HG03280 (cell line): Measurements from ENCODE around the gene SYNPR.

Source experiments
- ATAC-seq: cut with Tn5 transposase; IDR thresholded peaks from one replicate; pipeline ENCODE4 v1.9.1; 2021; ENCODE audit warnings: mild to moderate bottlenecking, moderate library complexity; ENCODE audit not compliant: unreplicated experiment

The SYNPR gene

DNA sequence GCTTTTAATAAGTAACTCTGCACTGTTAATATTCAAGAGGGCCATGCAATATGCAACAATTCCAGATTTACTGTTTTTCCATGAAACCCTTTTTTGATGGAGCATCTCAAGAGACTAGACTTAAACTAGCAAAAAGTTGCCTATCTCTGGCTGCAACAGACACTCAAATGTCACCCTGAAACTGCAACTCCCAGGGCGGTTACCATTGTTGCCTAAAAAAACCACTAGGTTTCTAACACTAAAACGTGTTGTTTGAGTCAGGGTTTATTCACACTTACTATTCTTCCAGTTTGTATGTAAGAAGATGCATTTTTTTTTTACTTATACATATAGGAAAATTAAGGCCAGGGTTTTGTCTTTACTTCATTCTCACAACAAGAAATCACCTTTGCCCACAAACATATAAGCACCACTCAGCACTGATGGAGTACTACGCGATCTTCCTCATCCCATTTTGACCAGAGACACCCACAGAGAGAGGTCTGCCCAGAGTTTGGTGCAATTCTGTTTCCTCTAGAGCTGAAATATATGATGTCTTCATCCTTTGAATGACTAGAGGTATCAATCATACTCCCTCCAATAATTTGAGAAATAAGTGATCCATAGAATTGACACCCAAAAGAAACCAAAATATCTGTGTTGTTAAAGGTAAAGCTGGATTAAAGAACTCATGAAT, 250.4 kb downstream of the SYNPR start:
- ATAC-seq = no peak

DNA sequence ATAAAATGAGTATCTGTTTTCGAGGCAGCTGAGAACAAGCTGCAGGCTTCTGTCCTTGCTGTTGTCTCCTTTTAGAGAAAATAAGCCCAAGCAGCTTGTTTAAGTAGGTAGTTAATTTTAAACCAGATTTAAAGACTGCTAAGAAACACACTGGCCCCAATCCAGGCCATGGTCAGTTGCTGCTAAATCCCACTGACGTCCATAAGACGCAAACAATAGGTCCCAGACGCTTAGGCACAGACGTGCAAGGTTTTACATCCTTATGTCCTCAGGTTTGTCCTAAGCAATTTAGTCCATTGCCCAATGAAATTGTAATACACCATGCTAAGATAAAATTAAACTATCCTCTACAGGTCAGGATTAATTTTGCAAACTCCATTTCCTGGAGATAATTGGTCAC, 254.4 kb downstream of the SYNPR start:
- no peak for ATAC-seq

DNA sequence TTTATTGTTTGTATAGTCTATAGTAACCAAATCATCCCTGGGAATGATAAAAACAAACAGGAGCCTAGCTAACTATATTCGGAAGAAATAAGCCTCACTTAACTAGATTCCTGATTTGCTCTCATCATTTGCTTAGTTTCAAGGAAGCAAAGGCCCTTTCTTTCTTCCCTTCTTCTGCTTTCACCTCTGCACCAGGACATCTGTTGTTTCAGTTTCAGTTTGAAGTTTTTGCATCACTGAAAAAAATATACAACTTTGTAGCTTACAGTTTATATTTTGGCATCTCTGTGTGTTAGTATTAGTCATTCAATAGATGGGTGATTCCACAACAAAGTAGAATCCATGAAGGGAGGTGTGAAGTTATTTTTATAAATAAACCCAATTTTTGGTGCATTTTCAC, 260.8 kb downstream of the SYNPR start:
- no peak for ATAC-seq

DNA sequence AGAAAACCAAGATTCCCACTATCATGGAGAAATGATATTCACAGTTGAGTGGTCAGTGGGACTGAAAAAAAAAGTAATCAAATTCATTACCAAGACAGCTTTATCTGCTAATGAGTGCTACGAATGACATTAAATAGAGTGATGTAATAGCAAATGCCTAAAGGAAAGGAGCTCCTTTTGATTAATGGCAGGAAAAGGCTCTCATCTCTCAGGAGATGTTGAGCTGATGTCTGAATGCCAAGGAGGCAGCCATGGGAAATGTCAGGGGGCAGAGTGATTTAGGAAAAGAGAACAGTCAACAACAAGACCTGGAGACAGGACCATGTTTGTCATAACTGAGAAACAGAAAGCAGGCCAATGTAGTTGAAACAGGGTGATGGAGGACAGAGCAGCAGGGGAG, 277.7 kb downstream of the SYNPR start:
- ATAC-seq = no peak

DNA sequence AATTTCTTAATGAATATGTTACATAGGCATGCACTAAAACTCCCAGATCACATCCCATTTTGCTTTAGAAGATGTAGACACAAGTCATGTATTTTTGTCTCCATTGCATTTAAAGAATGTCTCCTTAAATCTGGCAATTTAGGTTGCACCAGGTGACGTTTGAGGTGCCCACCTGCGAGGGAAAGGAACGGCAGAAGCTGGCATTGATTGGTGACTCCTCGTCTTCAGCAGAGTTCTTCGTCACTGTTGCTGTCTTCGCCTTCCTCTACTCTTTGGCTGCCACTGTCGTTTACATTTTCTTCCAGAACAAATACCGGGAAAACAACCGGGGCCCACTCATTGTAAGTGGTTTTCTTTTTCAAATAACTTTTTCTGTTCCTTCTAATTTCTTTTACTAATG, 278.3 kb downstream of the SYNPR start:
- ATAC-seq = no peak

DNA sequence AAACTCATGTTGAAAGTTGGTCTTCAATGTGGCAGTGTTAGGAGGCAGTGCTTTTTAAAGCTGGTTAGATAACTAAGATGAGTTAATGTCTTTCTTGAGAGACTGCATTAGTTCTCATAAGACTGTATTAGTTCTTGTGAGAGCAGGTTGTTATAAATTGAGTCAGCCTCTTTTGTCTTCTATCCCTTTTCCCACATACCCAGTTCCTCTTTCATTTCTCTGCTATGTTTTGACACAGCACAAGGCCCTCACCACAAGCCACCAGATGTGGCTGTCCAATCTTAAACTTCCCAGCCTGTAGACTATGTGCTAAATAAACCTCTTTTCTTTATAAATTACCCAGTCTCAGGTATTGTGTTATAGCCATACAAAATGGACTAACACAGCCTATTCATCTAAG, 279.8 kb downstream of the SYNPR start:
- no peak for ATAC-seq

DNA sequence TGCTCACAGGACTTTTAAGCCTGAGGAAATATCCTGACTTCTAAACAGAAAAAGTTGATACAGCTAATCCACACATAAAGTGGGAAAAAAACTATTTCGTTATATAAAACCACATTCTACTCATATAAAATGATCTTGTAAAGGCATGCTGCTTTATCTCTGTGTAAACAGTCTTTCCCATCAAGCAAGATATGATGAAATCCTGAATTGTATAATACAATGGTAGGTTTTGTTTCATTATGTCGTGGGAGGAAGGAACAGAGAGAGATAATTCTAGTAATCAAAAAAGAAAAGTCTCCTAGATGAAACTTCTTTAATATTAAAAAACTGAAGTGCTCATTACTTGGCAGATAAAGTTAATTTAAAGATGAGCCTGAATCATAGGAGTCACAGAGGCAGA, 281.8 kb downstream of the SYNPR start:
- no peak for ATAC-seq

DNA sequence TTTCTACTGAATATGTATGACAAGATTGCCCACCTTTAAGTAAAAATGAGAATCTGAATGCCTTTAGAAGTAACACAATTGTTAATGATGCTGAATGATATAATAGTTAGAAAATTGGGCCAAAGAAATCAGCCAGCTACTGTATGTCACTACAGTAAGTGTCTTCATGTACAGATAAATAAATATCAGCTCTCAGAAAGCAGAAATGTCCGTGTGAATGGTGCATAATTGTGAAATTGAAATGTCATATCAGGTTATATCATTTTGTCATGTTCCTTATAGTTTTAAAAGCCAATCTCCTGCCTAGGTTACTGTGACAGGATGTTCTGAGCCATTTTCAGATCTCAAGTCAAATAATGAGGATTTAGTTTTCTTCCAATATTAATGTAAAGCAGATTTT, 283.8 kb downstream of the SYNPR start:
- no peak for ATAC-seq

DNA sequence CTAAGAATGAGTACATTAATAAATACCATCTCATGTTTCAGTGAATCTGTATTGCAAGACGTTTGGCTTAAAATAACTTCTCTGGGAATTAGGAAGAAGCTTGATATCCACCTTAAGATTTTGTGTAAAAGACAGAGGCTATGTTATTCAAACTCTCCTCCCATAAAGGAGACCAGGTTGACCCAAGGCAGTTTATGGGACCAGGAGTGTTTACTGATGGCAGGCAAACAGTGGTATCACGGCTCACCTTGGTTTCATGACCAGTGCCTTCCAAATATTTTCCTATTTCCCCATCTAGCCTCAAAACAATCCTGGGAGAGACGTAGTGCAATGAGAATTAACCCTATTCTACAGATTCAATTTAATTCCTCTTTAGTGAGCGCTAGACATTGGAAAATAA, 284.2 kb downstream of the SYNPR start:
- ATAC-seq = no peak

DNA sequence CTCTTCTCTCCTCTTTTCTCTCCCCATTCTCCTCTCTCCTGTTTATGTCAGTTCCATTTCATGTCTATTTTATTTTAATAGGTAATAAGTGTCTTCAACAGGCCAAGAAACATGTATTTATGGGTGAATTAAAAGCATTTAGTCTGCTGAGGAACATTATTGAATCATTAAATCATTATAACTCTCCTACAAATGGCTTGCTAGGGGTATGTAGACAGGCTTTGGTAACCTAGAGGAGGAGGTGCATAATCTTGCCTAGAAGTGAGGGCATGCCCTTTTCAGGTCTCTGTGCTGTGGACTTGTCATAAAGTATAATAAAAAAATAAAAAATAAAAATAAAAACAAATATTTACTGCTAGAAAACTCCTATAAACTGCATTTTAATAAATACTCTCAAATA, 285.5 kb downstream of the SYNPR start:
- ATAC-seq = no peak

DNA sequence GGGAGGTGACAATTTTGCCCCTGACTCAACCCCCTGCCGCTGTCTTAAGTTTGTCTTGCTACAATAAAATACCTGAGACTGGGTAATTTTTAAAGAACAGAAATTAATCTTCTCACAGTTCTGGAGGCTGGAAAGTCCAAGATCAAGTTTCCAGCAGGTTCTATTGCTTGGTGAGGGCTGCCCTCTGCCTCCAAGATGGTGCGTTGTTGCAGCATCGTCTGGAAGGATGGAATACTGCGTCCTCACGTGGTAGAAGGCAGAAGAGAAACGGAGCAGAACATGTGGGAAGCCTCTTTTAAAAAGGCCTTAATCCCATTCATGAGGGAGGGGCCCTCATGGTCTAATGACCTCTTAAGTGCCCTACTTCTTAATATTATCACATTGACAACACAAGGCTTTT, 287.1 kb downstream of the SYNPR start:
- no peak for ATAC-seq

DNA sequence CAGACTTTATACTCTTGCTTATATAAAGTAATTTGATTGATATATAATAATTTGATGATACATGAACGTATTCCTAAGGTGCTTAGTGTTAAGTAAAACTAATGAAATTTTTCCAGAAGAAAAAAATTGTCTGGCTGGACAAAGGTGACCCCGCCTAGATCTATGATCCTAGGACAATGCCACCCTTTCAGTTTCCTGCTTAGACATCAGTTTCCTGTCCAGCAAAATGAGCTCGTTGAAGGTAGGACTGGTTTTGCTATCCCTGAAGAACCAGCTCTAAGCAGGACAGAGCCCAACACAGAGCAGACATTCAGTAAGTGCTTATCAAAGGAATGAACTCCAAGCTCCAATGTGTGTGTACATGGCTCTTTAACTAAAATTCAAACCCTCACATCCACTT, 293.6 kb downstream of the SYNPR start:
- no peak for ATAC-seq

DNA sequence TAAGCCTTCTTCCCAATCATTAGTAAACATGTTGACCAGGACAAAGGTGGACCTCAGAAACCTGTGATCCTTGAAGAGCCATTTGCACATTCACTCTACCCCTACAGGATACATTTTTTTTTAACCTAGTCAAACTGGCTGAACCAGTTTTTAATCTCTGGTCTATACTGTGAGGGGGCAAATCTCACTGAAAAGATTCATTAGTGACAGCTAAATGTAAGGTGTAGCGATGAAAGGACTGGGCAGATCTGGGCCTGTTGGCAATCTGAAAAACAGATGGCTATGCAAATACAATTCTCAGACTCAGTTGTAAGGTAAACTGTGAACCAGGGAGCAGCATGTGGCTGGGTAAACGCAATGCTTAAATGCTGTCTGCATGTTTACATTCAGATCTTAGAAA, 298.7 kb downstream of the SYNPR start:
- ATAC-seq = no peak

DNA sequence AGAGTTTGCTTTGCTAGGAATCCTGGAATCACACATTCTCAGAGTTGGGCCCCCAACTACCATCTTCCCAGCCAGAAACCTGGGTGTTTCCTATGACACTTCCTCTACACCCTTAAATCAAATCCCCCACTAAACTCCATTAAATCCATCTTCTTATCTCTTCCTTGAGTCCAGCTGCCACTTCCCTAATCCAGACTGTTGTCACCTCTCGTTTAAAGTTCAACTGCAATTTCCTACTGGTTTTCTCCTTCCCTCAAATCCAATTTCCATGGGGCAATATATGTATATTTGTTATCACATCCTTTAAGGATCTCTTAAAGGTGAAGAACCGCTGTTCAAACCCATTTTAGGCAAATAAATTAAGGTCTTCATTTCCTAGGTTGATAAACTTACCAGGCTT, 300.8 kb downstream of the SYNPR start:
- ATAC-seq = no peak

DNA sequence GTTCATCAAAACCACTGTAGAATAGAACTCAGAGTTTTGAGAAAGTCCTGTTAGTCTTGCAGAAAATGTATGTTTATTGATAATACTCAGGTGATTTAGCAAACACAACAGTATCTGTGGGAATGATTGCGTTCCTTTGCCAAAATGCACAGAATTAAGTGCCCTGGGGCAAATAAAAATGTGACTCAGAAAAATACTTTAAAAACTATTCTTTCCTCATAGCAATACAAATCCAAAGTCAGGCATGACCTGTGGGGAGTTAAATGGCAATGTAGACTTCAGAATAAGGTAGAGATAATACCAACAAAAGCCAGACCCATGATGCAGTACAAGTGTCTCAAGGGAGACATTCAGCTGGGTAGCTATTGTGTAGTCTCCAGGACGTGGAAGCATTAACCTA, 302.0 kb downstream of the SYNPR start:
- no peak for ATAC-seq

DNA sequence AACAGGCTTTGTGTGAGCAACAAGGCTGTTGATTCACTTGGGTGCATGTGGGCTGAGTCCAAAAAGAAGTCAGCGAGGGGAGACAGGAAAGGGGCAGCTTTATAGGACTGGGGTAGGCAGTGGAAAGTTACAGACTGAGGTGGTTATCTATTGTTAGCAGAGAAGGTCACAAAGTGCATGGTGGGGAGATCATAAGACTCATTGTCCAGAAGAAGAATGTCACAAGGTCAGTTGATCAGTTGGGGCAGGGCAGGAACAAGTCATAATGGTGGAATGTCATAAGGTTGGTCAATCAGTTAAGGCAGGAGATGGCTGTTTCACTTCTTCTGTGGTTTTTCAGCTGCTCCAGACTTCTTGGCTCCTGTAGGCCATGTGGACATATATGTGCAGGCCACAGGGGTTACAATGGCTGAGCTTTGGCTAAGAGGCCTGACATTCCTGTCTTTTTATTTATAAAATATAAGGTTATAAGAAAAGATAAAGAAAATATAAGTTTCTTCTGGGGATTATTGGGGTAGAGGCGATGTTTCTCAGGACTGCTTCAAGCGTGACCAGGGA, 304.9 kb downstream of the SYNPR start:
- ATAC-seq = no peak

DNA sequence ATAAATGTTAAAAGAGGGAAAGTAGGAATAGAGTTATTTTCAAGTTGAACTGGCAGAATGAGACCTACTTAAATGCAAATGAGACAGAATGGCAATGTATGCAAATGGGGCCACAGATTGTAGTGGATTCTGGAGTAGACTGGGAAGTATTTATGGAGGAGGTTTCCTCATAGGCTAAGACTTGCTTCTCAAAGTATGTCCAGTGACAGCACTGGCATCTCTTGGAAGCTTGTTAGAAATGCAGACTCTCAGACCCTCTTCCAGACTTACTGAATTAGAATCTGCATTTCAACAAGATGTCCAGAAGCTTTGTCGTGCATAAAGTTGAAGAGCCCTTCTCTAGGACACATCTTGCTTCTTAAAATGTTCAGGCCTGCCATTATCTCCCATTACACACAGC, 306.6 kb downstream of the SYNPR start:
- ATAC-seq = no peak

DNA sequence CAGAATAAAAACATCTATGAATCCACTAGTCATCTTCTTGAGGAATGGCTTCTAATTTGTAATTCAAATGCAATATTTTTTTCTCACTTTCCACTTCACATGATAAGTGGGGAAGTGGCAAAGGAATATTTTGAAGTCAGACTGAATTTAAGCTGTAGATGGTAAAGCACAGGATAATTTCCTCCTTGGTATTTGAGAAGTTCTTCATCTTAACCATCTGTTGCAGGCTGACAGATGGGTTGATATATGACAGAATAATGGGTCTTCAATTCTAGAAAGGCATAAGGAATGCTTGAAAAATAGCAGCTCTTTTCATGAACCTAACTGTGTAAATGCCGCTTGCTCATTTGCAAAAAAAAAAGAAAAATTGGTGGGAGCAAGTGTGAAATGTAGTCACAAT, 307.8 kb downstream of the SYNPR start:
- no peak for ATAC-seq

DNA sequence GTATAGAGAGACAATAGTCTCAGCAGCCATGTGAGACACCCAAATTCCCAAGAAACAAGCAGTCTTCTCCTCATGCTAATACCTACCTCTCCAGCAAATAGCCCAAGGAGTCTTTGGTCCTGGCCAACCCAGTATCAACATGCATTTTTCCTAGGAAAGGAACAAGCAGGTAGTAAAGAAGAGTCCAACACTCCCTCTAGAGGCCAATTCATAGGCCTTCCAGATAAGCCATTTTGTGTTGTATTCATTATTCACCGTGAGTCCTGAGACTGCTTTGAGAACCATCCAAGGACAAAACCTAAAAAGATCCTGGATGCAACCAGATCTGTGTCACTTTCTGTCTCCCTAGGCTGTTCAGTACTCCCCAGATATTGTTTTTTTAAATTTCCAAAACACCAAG, 310.8 kb downstream of the SYNPR start:
- ATAC-seq = no peak

DNA sequence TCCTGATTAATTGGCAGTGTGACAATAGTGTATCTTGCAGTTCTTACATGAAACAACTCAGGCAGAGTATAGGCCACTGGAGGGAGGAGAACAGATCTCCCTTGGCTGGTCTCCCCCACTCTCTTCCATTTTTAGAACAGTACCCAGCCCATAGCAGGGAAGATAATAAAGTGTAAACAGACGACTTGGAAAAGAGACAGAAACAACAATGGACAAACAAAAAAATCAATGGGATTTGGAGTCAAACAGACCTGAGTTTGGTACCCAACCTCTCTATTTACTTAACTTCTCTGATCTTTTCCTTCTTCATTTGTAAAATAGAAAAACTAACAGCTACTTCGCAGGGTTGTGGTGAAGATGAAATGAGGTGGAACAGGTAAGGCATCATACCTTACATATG, 315.7 kb downstream of the SYNPR start:
- no peak for ATAC-seq

DNA sequence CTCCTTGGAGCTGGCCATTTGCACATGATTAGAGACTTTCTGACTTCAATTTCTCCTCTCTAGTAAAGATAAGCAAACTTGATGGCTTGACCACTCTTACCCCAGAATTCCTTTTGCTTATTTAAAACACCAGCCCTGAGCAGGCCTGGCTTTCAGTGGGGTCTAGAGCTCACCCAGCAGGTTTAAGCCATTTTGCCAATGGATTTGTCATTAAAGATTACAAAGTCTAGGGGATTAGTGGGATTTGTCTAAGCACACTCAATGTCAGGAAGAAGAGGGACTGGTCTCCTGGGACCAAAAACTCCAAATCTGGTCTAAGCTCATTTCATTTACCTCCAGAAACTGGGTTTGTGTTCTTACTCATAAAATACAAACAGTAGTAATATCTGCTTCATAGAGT, 317.1 kb downstream of the SYNPR start:
- no peak for ATAC-seq

DNA sequence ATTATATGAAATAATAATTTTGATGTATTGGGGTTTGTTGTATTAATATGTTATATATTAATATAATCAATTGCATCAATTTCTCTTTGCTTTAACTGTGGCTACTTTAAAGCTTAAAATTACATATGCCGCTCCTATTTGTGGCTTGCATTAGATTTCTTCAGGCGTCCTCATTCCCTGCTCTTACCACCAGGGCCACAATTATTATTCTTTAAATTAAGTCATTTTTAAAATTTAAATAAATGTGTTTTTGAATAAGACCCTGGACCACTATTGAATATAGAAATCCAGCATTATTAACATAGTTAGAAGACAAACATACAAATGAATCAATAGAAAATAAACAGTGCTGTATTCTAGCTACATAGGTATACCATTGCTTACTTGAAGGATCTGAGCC, 318.9 kb downstream of the SYNPR start:
- ATAC-seq = no peak

DNA sequence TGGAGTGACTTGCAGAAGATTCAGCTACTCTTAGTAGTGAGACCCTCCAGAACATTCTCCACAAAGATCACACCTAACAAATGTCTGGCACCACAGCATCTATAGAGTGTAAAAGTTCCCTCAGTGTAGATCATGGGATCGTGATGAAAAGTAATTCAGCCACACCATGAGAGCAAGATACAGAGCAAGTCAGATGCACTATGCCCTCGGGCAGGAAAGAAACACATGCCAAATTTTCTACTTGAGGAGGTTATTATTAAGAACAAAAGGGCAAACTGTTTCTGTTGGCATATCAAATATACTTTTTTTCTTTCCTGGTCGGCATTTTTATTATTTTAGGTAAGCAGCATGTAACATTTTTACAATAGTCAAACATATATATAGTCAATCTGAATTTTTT, 329.6 kb downstream of the SYNPR start:
- ATAC-seq = no peak
